ENCODE results near the gene IRF2. TPM values are rescaled to one million over a fixed set of nuclear protein-coding genes. Genes with fewer than 3 reads are reported as not detected.
"Not testable (repeated sequence)": the region's sequence is repeated elsewhere in the genome, so short reads cannot be mapped to it uniquely, and the experiment has no call there.

The IRF2 gene
- total RNA-seq, 2 donors from 2014 or later = 25.1 to 29.4 TPM

- intact Hi-C loops (cut with DNase I) = no loop called here
- no peak for DNase-seq (ENCODE audit: low spot score)
Observed at GRCh38 chr4:184385705-184386141, 88.6 kb downstream of the IRF2 start.

DNA sequence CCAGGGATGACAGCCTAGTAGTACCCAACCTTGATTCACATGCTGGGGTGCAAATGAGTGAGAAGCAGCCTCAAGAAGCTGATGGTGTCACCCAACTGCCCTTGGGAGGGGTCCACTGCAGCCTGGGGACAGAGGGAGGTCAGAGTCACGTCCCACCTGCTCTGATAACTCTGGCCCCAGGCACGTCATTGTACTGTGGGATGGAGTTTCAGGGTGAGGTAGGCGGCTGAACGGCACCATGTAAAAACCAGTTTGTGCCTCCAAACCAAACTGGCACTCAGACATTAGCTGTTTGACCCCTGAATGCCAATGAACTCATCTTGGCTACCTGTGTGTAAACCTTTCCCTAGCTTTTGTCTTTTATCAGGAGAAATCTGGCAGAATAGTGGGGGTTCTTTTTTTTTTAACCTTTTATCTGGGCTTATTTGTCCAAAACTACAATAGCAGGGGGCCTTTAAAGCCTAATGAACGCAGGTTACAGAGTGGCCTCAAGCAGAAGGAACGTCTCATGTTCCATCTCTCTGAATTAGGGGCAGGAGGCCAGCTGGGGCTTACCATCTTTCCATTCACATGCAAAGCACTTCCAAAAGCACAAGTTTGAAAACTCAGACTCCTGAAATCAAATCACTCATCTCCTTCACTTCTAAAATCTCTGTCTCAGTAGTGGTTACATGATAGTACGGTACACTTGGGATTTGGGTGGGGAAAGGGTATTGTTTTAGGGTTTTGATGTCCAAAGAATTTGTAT is 89.4 kb downstream of the IRF2 start:
- intact Hi-C loops (cut with DNase I) = no loop called here
- no peak for DNase-seq (ENCODE audit: low spot score)

- DNase-seq (ENCODE audit: low spot score) = no peak
- intact Hi-C loops (cut with DNase I) = no loop called here
Observed at GRCh38 chr4:184384056-184384809, 90.1 kb downstream of the IRF2 start.

DNA sequence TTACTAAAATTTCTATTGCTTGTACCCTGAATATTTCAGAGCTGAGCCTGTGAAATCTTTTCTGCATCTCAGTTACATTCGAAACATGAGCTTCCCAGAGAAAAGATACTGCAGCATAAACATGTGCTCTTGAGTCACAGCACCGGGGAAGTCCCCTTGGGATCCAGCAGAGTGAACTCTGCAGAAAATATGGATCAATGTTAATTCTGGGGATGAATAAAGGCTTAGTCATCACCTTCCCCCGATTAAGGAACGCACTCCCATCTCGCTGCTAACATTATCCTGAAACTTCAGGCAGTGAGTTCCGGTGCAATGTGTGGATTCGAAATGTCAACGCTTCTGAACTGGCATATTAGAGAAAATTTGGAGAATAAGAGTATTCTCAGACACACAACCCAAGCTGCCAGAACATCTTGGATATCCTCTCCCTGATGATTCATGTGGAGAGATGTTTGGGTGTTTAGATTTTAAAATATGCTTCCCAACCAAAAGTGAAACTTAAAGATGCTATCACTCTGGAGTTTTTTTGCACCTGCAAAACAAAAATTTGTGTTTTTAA is 90.8 kb downstream of the IRF2 start:
- intact Hi-C loops (cut with DNase I) = no loop called here
- no peak for DNase-seq (ENCODE audit: low spot score)

DNA sequence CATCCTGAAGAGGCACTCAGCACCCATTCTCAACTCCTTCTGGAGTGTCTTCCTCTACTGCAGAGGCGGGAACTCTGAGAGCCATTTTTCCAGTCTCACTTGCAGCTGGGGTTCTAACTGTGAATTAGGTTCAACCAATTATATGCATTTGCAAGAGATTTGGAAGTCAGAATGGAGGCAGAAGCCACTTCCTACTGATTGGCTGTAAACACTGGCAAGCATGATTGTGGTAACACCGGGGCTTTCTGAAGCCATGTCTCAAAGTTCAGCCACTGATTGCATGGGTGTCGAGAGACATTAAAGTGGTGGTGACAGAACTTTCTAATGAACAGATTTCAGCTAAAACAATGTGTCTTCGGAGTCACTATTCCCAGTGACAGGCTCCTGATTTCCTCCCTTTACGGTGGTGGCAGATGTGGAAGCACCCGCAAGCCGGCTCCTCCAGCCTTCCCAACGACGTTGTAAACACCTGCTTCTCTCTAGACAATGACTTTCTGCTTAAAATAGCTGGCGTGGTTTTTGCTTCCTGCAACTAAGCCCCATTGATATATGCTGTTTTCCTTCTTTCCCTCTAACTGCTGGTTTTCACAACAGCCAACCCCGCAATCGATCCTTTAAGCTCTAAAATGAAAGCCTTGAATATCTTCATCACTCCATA is 92.0 kb downstream of the IRF2 start:
- intact Hi-C loops (cut with DNase I) = no loop called here
- no peak for DNase-seq (ENCODE audit: low spot score)

- no peak for DNase-seq (ENCODE audit: low spot score)
- intact Hi-C loops (cut with DNase I) = no loop called here
Observed at GRCh38 chr4:184380707-184381106, 93.6 kb downstream of the IRF2 start.

GRCh38 chr4:184380214-184380613 is 94.1 kb downstream of the IRF2 start:
- intact Hi-C loops (cut with DNase I); DNase-seq (ENCODE audit: low spot score): not testable (repeated sequence)

GRCh38 chr4:184376923-184377322 is 97.4 kb downstream of the IRF2 start:
- intact Hi-C loops (cut with DNase I) = loop anchor here in 1 of 2 donors (10.0 kb wide), 1 partner anchor 1818 kb away; the partner anchor contains the start of gene CYP4V2
- no peak for DNase-seq (ENCODE audit: low spot score)

DNA sequence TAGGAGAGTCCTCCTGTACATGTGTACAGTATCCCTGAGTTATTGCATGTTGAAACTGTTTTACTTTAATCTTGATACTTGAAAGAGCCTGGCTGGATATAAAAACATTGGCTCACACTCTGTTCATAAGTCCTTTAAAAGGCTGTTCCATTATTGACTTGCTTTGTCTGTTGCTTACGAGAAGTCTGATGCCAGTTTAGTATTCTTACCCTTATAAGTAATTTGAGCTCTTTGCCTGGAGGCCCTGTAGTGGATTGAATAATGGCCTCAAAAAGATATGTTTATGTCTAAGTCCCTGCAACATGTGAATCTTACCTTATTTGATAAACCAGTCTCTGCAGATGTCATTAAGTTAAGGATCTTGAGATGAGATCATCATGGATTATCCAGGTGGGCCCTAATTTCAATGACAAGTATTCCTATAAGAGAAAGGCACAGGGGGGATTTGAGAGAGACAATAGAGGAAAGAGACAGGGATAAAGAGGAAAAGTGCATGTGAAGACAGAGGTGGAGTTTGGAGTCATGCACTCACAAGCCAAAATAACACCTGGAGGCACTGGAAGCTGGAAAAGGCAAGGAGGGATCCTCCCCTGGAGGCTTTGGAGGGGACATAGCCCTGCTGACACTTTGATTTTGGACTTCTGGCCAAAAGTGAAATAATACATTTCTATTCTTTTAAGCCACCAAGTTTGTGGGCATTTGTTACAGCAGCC is 98.1 kb downstream of the IRF2 start:
- DNase-seq (ENCODE audit: low spot score) = no peak
- intact Hi-C loops (cut with DNase I) = loop anchor here in 1 of 2 donors (10.0 kb wide), 1 partner anchor 1819 kb away; the partner anchor contains the start of gene CYP4V2

- intact Hi-C loops (cut with DNase I) = loop anchor here in 1 of 2 donors (10.0 kb wide), 1 partner anchor 1819 kb away; the partner anchor contains the start of gene CYP4V2
- not testable (repeated sequence) for DNase-seq (ENCODE audit: low spot score)
Observed at GRCh38 chr4:184375623-184376022, 98.7 kb downstream of the IRF2 start.

DNA sequence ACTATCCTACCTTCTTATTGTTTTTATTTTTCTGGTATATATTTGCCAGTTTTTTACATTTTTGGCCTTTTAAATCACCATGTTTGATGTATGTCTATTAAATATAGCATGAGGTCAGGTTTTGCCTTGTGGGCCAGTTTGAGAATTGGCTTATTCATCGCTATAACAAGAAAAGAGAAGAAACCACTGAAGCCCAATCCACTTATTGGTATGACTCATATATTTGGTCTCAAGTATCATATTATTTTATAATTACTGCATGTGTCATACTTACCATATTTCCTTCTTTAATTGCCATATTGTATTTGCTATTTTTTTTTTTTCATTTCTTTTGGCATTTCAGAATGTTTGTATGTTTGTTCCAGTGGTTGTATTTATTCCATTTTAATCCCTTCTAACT is 99.3 kb downstream of the IRF2 start:
- no peak for DNase-seq (ENCODE audit: low spot score)
- intact Hi-C loops (cut with DNase I) = loop anchor here in 1 of 2 donors (10.0 kb wide), 1 partner anchor 1820 kb away; the partner anchor contains the start of gene CYP4V2

DNA sequence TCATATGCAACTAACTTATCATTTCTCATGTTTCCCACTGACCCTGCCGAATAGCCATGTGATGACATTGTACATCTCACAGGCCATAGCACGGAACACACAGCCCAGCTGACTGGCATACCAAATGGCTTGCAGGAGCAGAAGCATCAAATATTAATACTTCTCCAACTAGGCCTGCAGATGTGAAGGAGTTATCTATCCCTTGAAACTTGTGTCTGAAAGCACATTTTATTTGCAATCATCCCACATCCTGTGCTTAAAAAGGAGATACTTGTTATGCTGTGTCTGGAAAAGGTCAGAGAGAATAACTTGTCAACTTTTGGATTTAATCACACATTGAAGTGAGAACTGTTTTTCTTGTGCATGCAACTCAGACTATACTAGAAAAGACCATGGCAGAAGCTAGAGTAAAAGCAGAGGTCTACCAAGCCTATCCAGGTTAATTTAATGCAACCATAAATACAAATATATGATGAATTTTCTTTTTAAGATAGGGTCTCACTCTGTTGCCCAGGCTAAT is 100.4 kb downstream of the IRF2 start:
- intact Hi-C loops (cut with DNase I) = loop anchor here in 1 of 2 donors (10.0 kb wide), 1 partner anchor 1821 kb away; the partner anchor contains the start of gene CYP4V2
- no peak for DNase-seq (ENCODE audit: low spot score)

DNA sequence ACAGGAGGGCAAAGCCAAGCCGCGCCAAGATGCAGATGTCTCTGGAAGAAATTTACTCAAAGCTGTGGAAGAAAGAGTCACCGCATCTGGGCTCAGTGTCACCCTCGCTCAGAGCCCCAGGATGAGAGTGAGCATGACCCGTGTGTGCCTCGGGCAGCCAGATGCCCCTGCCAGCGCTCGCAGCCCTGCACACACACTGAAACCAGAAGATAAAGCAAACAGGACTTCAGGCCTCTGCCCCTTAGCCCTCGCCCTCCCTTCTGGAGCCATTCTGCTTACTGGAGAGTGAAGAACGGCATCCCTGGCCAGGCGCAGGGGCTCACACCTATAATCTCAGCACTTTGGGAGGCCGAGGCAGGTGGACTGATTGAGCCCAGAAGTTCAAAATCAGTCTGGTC is 103.0 kb downstream of the IRF2 start:
- intact Hi-C loops (cut with DNase I) = loop anchor here in 1 of 2 donors (10.0 kb wide), 1 partner anchor 1823 kb away; the partner anchor contains the start of gene CYP4V2

DNA sequence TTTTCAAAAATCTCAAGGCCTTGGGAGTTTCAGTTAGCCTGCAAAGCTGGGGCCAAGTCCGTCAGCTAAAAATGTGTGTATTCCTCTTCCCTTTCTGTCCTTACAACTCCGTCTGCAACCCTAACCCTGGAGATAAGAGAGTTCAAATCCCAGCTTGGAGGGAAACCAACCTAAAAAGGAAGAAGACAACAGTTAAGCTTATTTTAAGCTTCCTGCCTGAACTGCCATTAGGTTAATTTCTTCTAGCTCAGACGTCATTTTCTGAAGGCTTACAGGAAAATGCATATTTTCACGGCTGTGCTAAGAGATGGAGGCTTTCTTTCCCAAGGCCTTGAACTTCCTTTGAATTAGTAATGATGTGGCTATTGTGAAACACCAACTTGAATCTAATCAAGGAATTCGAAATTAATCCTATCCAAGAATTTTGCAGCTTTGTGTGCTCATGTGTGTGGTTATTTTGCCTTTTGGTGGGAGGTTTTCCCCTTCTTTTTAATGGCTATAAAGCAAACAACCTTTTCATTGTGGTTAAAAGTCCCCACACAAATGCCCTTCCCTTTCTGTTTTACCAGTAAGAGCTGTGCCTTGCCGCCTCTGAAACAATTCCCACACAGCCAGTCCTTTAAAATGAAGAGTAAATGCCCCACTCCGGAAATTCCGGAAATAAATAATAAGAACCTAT is 103.5 kb downstream of the IRF2 start:
- intact Hi-C loops (cut with DNase I) = loop anchor here in 1 of 2 donors (10.0 kb wide), 1 partner anchor 1824 kb away; the partner anchor contains the start of gene CYP4V2
- no peak for DNase-seq (ENCODE audit: low spot score)

More for the DNA sequence above, 103.0 kb downstream of the IRF2 start:
- no peak for DNase-seq (ENCODE audit: low spot score)

- intact Hi-C loops (cut with DNase I) = loop anchor here in 1 of 2 donors (10.0 kb wide), 1 partner anchor 1825 kb away; the partner anchor contains the start of gene CYP4V2
Observed at GRCh38 chr4:184369871-184370270, 104.5 kb downstream of the IRF2 start.

GRCh38 chr4:184368731-184369130 is 105.6 kb downstream of the IRF2 start:
- no peak for DNase-seq (ENCODE audit: low spot score)
- intact Hi-C loops (cut with DNase I) = no loop called here

More at GRCh38 chr4:184369871-184370270, 104.5 kb downstream of the IRF2 start:
- DNase-seq (ENCODE audit: low spot score) = no peak

- no peak for DNase-seq (ENCODE audit: low spot score)
- intact Hi-C loops (cut with DNase I) = no loop called here
Observed at GRCh38 chr4:184368290-184368689, 106.1 kb downstream of the IRF2 start.

Data from posterior vena cava (tissue), 2 donors.